GM21576 (cell line): ENCODE measurements around the gene RSBN1.
"Not testable (repeated sequence)": the region's sequence is repeated elsewhere in the genome, so short reads cannot be mapped to it uniquely, and the experiment has no call there.

Experiments used
- ATAC-seq: cut with Tn5 transposase; IDR thresholded peaks from one replicate; pipeline ENCODE4 v1.9.1; 2021; ENCODE audit warnings: mild to moderate bottlenecking, moderate library complexity; ENCODE audit not compliant: unreplicated experiment

Gene RSBN1

GRCh38 chr1:113749402-113749801 lies 62.9 kb downstream of the RSBN1 start:
- no peak for ATAC-seq

- no peak for ATAC-seq
Observed at GRCh38 chr1:113747376-113747775, 64.9 kb downstream of the RSBN1 start.

GRCh38 chr1:113745425-113745824 lies 66.9 kb downstream of the RSBN1 start:
- no peak for ATAC-seq

- ATAC-seq = no peak
Observed at GRCh38 chr1:113744114-113744513, 68.2 kb downstream of the RSBN1 start.

GRCh38 chr1:113742515-113742914 lies 69.8 kb downstream of the RSBN1 start:
- peak; percentile 60 for ATAC-seq

- ATAC-seq = no peak
Observed at GRCh38 chr1:113734357-113735055, 77.8 kb downstream of the RSBN1 start.

GRCh38 chr1:113732802-113733201 lies 79.5 kb downstream of the RSBN1 start:
- ATAC-seq = no peak

GRCh38 chr1:113721010-113721409 lies 91.3 kb downstream of the RSBN1 start:
- ATAC-seq = no peak

- not testable (repeated sequence) for ATAC-seq
Observed at GRCh38 chr1:113718621-113719020, 93.7 kb downstream of the RSBN1 start.

GRCh38 chr1:113717506-113717905 lies 94.8 kb downstream of the RSBN1 start:
- ATAC-seq = not testable (repeated sequence)

GRCh38 chr1:113714606-113715269 lies 97.5 kb downstream of the RSBN1 start:
- ATAC-seq = no peak
